IMR-90 (cell line): Measurements from ENCODE around the gene PSRC1.

Experiments
- MXI1 ChIP-seq: IDR thresholded peaks from 2 replicates; pipeline ENCODE4 v1.6.1; 2012; ENCODE audit warnings: low read depth, mild to moderate bottlenecking, low read length, moderate library complexity, borderline replicate concordance
- POLR2A ChIP-seq: IDR thresholded peaks from 2 replicates; pipeline ENCODE4 v1.6.1; 2012; ENCODE audit warnings: mild to moderate bottlenecking, low read depth, low read length
- TF ChIP-seq, protein P1 (sequence below): conservative IDR thresholded peaks from 2 replicates; pipeline ENCODE4 v1.5.1; 2012; ENCODE audit warnings: mild to moderate bottlenecking, low read depth, low read length, improper control_type of control experiment
- TF ChIP-seq, protein P2 (sequence below): fragments of 150-350 bp; IDR thresholded peaks from 2 replicates; pipeline ENCODE4 v1.6.1; 2017; ENCODE audit warnings: mild to moderate bottlenecking, antibody characterized with exemption, low read length, low read depth

DNA sequence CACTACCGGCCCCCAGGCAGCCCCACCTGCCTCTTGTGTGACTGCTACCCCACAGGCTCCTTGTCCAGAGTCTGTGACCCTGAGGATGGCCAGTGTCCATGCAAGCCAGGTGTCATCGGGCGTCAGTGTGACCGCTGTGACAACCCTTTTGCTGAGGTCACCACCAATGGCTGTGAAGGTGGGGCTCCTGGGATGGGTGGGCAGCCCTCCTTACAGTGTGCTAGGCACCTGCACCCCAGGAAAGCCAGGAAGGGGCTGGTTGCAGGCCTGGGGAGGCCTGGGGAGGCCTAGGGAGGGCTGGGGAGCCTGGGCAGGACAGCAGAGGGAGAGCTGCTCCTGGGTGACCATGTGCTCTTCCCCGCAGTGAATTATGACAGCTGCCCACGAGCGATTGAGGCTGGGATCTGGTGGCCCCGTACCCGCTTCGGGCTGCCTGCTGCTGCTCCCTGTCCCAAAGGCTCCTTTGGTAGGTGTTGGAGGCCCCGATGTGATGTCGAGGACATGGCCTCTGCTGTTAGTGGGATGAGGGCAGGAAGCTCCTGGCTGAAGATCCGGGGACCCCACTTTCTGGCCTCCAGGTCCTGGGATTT is 17.1 kb downstream of the PSRC1 start:
- TF ChIP-seq, protein P1, sequence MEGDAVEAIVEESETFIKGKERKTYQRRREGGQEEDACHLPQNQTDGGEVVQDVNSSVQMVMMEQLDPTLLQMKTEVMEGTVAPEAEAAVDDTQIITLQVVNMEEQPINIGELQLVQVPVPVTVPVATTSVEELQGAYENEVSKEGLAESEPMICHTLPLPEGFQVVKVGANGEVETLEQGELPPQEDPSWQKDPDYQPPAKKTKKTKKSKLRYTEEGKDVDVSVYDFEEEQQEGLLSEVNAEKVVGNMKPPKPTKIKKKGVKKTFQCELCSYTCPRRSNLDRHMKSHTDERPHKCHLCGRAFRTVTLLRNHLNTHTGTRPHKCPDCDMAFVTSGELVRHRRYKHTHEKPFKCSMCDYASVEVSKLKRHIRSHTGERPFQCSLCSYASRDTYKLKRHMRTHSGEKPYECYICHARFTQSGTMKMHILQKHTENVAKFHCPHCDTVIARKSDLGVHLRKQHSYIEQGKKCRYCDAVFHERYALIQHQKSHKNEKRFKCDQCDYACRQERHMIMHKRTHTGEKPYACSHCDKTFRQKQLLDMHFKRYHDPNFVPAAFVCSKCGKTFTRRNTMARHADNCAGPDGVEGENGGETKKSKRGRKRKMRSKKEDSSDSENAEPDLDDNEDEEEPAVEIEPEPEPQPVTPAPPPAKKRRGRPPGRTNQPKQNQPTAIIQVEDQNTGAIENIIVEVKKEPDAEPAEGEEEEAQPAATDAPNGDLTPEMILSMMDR = no peak
- TF ChIP-seq MXI1 (no peak), POLR2A (no peak)
- TF ChIP-seq, protein P2, sequence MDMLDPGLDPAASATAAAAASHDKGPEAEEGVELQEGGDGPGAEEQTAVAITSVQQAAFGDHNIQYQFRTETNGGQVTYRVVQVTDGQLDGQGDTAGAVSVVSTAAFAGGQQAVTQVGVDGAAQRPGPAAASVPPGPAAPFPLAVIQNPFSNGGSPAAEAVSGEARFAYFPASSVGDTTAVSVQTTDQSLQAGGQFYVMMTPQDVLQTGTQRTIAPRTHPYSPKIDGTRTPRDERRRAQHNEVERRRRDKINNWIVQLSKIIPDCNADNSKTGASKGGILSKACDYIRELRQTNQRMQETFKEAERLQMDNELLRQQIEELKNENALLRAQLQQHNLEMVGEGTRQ = no peak
